ENCODE measurements around the gene TGFB3.

DNA sequence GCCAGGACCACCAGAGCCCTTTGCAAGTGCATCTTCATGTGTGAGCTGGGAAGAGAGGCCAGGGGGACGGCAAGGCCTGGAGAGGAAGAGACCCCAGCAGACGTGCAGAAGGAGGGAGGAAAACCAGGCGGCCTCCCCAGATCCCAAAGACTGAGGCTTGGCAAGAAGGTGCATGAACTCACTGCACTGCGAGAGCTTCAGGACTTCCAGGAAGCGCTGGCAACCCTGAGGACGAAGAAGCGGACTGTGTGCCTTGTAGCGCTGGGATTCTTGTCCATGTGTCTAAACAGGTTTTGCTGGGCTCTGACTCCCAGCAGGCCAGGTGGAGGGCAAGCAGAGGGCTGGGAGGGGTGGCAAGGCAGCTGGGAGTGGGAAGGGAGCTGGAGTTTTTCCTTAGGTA lies 939 bp downstream of the TGFB3 start:
- TF ChIP-seq, protein P1, sequence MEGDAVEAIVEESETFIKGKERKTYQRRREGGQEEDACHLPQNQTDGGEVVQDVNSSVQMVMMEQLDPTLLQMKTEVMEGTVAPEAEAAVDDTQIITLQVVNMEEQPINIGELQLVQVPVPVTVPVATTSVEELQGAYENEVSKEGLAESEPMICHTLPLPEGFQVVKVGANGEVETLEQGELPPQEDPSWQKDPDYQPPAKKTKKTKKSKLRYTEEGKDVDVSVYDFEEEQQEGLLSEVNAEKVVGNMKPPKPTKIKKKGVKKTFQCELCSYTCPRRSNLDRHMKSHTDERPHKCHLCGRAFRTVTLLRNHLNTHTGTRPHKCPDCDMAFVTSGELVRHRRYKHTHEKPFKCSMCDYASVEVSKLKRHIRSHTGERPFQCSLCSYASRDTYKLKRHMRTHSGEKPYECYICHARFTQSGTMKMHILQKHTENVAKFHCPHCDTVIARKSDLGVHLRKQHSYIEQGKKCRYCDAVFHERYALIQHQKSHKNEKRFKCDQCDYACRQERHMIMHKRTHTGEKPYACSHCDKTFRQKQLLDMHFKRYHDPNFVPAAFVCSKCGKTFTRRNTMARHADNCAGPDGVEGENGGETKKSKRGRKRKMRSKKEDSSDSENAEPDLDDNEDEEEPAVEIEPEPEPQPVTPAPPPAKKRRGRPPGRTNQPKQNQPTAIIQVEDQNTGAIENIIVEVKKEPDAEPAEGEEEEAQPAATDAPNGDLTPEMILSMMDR (IDR thresholded peaks at IDR 0.05; ENCODE audit: low read depth, low read length, missing input control) = no peak
- TF ChIP-seq, protein P2, sequence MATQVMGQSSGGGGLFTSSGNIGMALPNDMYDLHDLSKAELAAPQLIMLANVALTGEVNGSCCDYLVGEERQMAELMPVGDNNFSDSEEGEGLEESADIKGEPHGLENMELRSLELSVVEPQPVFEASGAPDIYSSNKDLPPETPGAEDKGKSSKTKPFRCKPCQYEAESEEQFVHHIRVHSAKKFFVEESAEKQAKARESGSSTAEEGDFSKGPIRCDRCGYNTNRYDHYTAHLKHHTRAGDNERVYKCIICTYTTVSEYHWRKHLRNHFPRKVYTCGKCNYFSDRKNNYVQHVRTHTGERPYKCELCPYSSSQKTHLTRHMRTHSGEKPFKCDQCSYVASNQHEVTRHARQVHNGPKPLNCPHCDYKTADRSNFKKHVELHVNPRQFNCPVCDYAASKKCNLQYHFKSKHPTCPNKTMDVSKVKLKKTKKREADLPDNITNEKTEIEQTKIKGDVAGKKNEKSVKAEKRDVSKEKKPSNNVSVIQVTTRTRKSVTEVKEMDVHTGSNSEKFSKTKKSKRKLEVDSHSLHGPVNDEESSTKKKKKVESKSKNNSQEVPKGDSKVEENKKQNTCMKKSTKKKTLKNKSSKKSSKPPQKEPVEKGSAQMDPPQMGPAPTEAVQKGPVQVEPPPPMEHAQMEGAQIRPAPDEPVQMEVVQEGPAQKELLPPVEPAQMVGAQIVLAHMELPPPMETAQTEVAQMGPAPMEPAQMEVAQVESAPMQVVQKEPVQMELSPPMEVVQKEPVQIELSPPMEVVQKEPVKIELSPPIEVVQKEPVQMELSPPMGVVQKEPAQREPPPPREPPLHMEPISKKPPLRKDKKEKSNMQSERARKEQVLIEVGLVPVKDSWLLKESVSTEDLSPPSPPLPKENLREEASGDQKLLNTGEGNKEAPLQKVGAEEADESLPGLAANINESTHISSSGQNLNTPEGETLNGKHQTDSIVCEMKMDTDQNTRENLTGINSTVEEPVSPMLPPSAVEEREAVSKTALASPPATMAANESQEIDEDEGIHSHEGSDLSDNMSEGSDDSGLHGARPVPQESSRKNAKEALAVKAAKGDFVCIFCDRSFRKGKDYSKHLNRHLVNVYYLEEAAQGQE (IDR thresholded peaks at IDR 0.05) = no peak
- TF ChIP-seq TAF1 (conservative IDR thresholded peaks at IDR 0.05) (no peak), YY1 (IDR thresholded peaks at IDR 0.05) (no peak)

Data from liver (tissue), 3 donors.